Measurements from ENCODE around the gene POLR2E. TPM values are rescaled to one million over a fixed set of nuclear protein-coding genes. Genes with fewer than 3 reads are reported as not detected.

POLR2E gene
- total and polyA plus RNA-seq, 10 of the 15 experiments (the other 5 are each of a cell fraction or from before 2014, with no cell fraction given): 4.0 to 487 (median 200) TPM

- Histone ChIP-seq H3K79me2 (ENCODE audit: control insufficient read depth, insufficient read depth, low read length) (peaks cover 7% of the 10 kb centered on the region), H3K36me3 (ENCODE audit: control insufficient read depth in 2 of 2, insufficient read depth in 2 of 2, low read length in 1 of 2) (peaks cover 21 to 56% of the 10 kb centered on the region in 2 experiments), H4K20me1 (ENCODE audit: control insufficient read depth, insufficient read depth) (no peaks in the 10 kb centered on the region; the same call in 1 of the 2 replicates), H3K9ac (ENCODE audit: control insufficient read depth, insufficient read depth, low read length) (no peak overlapping the region), H3K4me3 (no peak overlapping the region), H2AFZ (ENCODE audit: control insufficient read depth, low read depth, low read length) (no peak overlapping the region), H3K4me1 (ENCODE audit: control insufficient read depth, insufficient read depth, low read length) (peaks cover 25% of the 10 kb centered on the region), H3K27ac (ENCODE audit: control insufficient read depth, insufficient read depth) (no peak overlapping the region), H3K4me2 (ENCODE audit: control insufficient read depth, insufficient read depth) (no peak overlapping the region), H3K9me3 (replicated peaks; ENCODE audit: control insufficient read depth, insufficient read depth, low read length) (no peaks in the 10 kb centered on the region; the same call in 2 of the 3 replicates), H3K27me3 (replicated peaks in 1 of 2; ENCODE audit: control insufficient read depth in 2 of 2, insufficient read depth in 2 of 2, low read length in 1 of 2) (no peaks in the 10 kb centered on the region)
- in situ Hi-C loops (cut with MboI): no loop called here
- 97% methylated on average over 44 of the region's 50 CpGs for WGBS (ENCODE audit: insufficient coverage, insufficient replicate concordance, low lambda C conversion rate, missing lambda C conversion rate)
- no TSS peak for BruUV-seq (replicated peaks)
- intact Hi-C loops (cut with micrococcal nuclease; ENCODE audit: unreplicated experiment): no loop called here
- no peak for ATAC-seq
- CTCF ChIA-PET: interaction anchor here (0.6 to 1.6 kb wide), 2 partner anchors 13 to 14 kb away, joined by 3 to 4 read pairs; no protein-coding TSS in a partner anchor
- RAD21 ChIA-PET (ENCODE audit: unreplicated experiment): interaction anchor here (0.8 kb wide), 1 partner anchor 23 kb away, joined by 3 read pairs; no protein-coding TSS in a partner anchor
- SMC1A ChIA-PET (ENCODE audit: uncharacterized antibody, unreplicated experiment): no interaction called here
- no peak for FAIRE-seq
- no peak for TF ChIP-seq GATAD2B (conservative IDR thresholded peaks at IDR 0.05; ENCODE audit: low read depth)
- TF ChIP-seq, protein P1, sequence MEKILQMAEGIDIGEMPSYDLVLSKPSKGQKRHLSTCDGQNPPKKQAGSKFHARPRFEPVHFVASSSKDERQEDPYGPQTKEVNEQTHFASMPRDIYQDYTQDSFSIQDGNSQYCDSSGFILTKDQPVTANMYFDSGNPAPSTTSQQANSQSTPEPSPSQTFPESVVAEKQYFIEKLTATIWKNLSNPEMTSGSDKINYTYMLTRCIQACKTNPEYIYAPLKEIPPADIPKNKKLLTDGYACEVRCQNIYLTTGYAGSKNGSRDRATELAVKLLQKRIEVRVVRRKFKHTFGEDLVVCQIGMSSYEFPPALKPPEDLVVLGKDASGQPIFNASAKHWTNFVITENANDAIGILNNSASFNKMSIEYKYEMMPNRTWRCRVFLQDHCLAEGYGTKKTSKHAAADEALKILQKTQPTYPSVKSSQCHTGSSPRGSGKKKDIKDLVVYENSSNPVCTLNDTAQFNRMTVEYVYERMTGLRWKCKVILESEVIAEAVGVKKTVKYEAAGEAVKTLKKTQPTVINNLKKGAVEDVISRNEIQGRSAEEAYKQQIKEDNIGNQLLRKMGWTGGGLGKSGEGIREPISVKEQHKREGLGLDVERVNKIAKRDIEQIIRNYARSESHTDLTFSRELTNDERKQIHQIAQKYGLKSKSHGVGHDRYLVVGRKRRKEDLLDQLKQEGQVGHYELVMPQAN (conservative IDR thresholded peaks at IDR 0.05): no peak
- no peak for TF ChIP-seq SIX5 (IDR thresholded peaks at IDR 0.05; ENCODE audit: low read depth, low read length, severe bottlenecking)
- no peak for TF ChIP-seq ESRRA (IDR thresholded peaks at IDR 0.05; ENCODE audit: low read length)
- no peak for TF ChIP-seq ZNF687 (IDR thresholded peaks at IDR 0.05)
- TF ChIP-seq, protein P2, sequence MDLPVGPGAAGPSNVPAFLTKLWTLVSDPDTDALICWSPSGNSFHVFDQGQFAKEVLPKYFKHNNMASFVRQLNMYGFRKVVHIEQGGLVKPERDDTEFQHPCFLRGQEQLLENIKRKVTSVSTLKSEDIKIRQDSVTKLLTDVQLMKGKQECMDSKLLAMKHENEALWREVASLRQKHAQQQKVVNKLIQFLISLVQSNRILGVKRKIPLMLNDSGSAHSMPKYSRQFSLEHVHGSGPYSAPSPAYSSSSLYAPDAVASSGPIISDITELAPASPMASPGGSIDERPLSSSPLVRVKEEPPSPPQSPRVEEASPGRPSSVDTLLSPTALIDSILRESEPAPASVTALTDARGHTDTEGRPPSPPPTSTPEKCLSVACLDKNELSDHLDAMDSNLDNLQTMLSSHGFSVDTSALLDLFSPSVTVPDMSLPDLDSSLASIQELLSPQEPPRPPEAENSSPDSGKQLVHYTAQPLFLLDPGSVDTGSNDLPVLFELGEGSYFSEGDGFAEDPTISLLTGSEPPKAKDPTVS (IDR thresholded peaks at IDR 0.05; ENCODE audit: low read depth, low read length): no peak
- TF ChIP-seq MYC (IDR thresholded peaks at IDR 0.05; ENCODE audit: insufficient read depth, insufficient read length, insufficient replicate concordance, low read length, severe bottlenecking): no peak
- TF ChIP-seq POLR2A (IDR thresholded peaks at IDR 0.05; ENCODE audit: low read depth, low read length): no peak
- DNase-seq (ENCODE audit: low read depth, low spot score): no peak
- POLR2A ChIA-PET: interaction anchor here (0.9 to 1.9 kb wide), 3 partner anchors 13 to 54 kb away, joined by 3 to 6 read pairs (median 4); partner anchors contain the start of genes ARHGAP45 and CNN2
Observed at GRCh38 chr19:1080360-1081161, 14.6 kb downstream of the POLR2E start.

All from GM12878 (cell line).